Measurements from ENCODE around the gene SDE2.
"Not testable (repeated sequence)": the region's sequence is repeated elsewhere in the genome, so short reads cannot be mapped to it uniquely, and the experiment has no call there.

The SDE2 gene

GRCh38 chr1:225940385-225941151 is 58.6 kb downstream of the SDE2 start:
- DNase-seq = no peak

DNA sequence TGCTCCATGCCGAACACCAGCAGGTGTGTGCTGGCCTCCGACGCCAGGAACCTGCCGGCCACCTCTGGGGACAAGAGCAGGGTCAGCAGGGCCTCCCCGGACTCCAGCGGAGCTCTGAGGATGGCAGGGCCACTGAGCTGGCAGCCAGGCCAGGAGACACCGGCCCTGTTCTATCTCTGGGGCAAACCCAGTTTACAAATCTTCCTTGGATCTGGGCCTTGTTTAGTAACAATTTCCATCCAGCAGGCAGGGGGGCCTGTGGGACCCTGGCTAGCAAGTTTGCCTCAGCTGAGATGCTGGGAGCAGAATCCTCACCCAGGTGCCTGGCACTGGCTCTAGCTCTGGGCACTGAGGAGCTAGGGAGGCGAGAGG is 59.2 kb downstream of the SDE2 start:
- DNase-seq = not testable (repeated sequence)

- not testable (repeated sequence) for DNase-seq
Measured at GRCh38 chr1:225939097-225939938, 59.8 kb downstream of the SDE2 start.

- DNase-seq = no peak
Measured at GRCh38 chr1:225937048-225937968, 61.8 kb downstream of the SDE2 start.

DNA sequence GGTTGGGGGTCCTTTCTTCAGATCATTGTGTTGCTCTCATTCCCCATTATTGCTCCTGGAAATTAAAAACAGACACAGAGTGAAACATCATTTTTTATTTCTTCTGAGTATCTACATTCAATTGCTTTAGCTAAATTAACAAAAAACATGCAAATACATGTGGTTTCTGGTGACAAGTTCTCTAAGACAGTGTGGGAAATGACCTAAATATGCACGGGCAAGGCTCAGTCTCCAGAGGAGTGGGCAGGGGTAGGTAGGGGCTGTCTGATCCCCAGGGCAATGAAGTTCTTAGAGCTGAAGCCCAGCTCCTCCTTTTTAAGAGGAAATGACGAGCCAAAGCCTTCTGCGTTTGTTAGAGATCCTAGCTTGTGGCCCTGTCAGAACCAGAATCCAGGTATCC is 62.6 kb downstream of the SDE2 start:
- DNase-seq = no peak

- DNase-seq = not testable (repeated sequence)
Measured at GRCh38 chr1:225936086-225936485, 63.1 kb downstream of the SDE2 start.

- no peak for DNase-seq
Measured at GRCh38 chr1:225934711-225935110, 64.4 kb downstream of the SDE2 start.

DNA sequence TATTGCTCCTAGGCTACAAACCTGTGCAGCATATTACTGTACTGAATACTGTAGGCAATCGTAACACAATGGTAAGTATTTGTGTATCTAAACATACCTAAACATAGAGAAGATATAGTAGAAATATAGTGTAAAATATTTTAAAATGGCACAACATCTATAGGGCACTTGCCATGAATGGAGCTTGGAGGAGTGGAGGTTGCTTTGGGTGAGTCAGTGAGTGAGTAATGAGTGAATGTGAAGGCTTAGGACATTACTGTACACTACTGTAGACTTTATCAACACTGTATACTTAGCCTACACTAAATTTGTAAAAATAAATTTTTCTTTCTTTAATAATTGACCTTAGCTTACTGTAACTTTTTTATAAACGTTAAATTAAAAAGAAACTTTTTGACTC is 66.1 kb downstream of the SDE2 start:
- DNase-seq = no peak

Measured in SHP77 (cell line).